Measurements from ENCODE around the gene CSMD2. TPM values are rescaled to one million over a fixed set of nuclear protein-coding genes. Genes with fewer than 3 reads are reported as not detected.

CSMD2 gene
- total RNA-seq, 1 donor from 2014 or later, result 0.52 TPM

- no peak overlapping the region for H3K9ac ChIP-seq (ENCODE audit: low read depth in 1 of 3, low read length in 3 of 3)
- no peak overlapping the region for H3K4me3 ChIP-seq (ENCODE audit: low read length in 3 of 3)
- H3K27ac ChIP-seq (ENCODE audit: low read depth, low read length), result no peak overlapping the region
- no peaks in the 10 kb centered on the region for H3K4me1 ChIP-seq (ENCODE audit: control insufficient read depth in 3 of 3, insufficient read depth in 3 of 3, low read length in 3 of 3)
- H3K9me3 ChIP-seq (ENCODE audit: control insufficient read depth in 3 of 3, low read length in 3 of 3), result no peaks in the 10 kb centered on the region
- peaks cover 0 to 9% (median 8%) of the 10 kb centered on the region in 3 donors for H3K27me3 ChIP-seq (ENCODE audit: control insufficient read depth in 3 of 3, insufficient read depth in 3 of 3, low read length in 3 of 3)
- no peaks in the 10 kb centered on the region for H3K36me3 ChIP-seq (ENCODE audit: control insufficient read depth in 3 of 3, insufficient read depth in 3 of 3, low read length in 3 of 3)
These were observed 32.9 kb downstream of the CSMD2 start for GRCh38 chr1:34132161-34132420.

DNA sequence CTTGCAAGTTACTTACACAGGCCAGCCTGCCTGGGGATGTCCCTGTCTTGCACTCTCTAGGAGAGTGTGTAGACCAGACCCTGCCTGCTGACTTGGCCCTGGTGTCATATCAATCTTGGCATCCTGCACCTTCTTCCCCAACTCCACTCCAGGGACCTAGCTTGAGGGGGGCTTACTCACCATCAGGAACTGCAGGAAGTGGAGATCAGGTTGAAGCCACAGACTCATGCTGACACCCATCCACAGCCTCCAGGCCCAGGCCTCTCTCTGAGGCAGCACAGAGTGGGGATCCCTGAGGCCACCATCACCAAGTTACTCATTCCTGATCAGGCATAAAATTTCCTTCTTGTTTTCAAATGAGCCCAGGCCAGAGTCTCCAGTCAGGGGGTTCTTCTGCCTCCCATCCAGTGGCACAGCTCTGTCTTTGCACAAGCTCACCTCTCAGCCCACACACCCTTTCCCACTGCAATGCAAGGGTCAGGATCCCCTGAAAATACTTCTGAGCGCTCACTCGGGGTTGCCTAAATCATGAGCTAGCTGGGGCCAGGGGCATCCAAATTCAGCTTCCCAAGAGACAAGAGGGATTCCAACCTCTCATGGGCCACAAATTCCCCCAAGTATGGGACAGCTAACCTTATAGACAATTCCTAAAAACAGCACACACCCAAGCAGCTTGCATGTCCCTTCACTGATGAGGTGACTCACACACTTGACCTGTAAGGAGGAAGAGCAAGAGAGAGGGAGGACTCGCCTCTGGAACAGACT lies 33.5 kb downstream of the CSMD2 start:
- Histone ChIP-seq H3K9me3 (ENCODE audit: control insufficient read depth in 3 of 3, low read length in 3 of 3) (no peaks in the 10 kb centered on the region), H3K4me3 (ENCODE audit: low read length in 3 of 3) (no peak overlapping the region), H3K9ac (ENCODE audit: low read depth in 1 of 3, low read length in 3 of 3) (no peak overlapping the region), H3K27ac (ENCODE audit: low read depth, low read length) (no peak overlapping the region), H3K36me3 (ENCODE audit: control insufficient read depth in 3 of 3, insufficient read depth in 3 of 3, low read length in 3 of 3) (no peaks in the 10 kb centered on the region), H3K4me1 (ENCODE audit: control insufficient read depth in 3 of 3, insufficient read depth in 3 of 3, low read length in 3 of 3) (no peaks in the 10 kb centered on the region), H3K27me3 (ENCODE audit: control insufficient read depth in 3 of 3, insufficient read depth in 3 of 3, low read length in 3 of 3) (peaks cover 0 to 13% (median 8%) of the 10 kb centered on the region in 3 donors)

GRCh38 chr1:34130306-34130705 lies 34.7 kb downstream of the CSMD2 start:
- Histone ChIP-seq H3K9ac (ENCODE audit: low read depth in 1 of 3, low read length in 3 of 3) (no peak overlapping the region), H3K4me1 (ENCODE audit: control insufficient read depth in 3 of 3, insufficient read depth in 3 of 3, low read length in 3 of 3) (no peaks in the 10 kb centered on the region), H3K27me3 (ENCODE audit: control insufficient read depth in 3 of 3, insufficient read depth in 3 of 3, low read length in 3 of 3) (peaks cover 0 to 15% (median 8%) of the 10 kb centered on the region in 3 donors), H3K36me3 (ENCODE audit: control insufficient read depth in 3 of 3, insufficient read depth in 3 of 3, low read length in 3 of 3) (no peaks in the 10 kb centered on the region), H3K9me3 (ENCODE audit: control insufficient read depth in 3 of 3, low read length in 3 of 3) (no peaks in the 10 kb centered on the region), H3K4me3 (ENCODE audit: low read length in 3 of 3) (no peak overlapping the region), H3K27ac (ENCODE audit: low read depth, low read length) (no peak overlapping the region)

DNA sequence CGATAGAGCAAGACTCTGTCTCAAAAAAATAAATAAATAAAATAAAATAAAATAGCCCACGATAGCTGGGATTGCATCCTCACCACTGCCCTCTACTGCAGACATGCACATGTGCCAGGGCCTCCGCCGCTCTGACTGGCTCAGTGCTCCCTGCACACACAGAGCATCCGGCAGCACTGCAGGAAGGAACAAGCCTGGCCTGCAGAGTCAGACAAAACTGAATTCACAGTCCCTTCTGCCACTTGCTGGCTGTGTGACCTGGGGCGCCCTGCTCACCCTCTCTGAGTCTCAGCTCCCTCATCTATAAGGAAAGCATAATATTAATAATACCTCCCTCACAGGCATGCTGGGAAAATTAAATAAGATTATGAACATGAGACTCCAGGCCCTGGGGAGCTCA lies 35.4 kb downstream of the CSMD2 start:
- no peaks in the 10 kb centered on the region for H3K9me3 ChIP-seq (ENCODE audit: control insufficient read depth in 3 of 3, low read length in 3 of 3)
- no peaks in the 10 kb centered on the region for H3K4me1 ChIP-seq (ENCODE audit: control insufficient read depth in 3 of 3, insufficient read depth in 3 of 3, low read length in 3 of 3)
- H3K27ac ChIP-seq (ENCODE audit: low read depth, low read length), result no peak overlapping the region
- H3K36me3 ChIP-seq (ENCODE audit: control insufficient read depth in 3 of 3, insufficient read depth in 3 of 3, low read length in 3 of 3), result no peaks in the 10 kb centered on the region
- H3K9ac ChIP-seq (ENCODE audit: low read depth in 1 of 3, low read length in 3 of 3), result no peak overlapping the region
- H3K4me3 ChIP-seq (ENCODE audit: low read length in 3 of 3), result no peak overlapping the region
- H3K27me3 ChIP-seq (ENCODE audit: control insufficient read depth in 3 of 3, insufficient read depth in 3 of 3, low read length in 3 of 3), result peaks cover 0 to 15% (median 8%) of the 10 kb centered on the region in 3 donors

DNA sequence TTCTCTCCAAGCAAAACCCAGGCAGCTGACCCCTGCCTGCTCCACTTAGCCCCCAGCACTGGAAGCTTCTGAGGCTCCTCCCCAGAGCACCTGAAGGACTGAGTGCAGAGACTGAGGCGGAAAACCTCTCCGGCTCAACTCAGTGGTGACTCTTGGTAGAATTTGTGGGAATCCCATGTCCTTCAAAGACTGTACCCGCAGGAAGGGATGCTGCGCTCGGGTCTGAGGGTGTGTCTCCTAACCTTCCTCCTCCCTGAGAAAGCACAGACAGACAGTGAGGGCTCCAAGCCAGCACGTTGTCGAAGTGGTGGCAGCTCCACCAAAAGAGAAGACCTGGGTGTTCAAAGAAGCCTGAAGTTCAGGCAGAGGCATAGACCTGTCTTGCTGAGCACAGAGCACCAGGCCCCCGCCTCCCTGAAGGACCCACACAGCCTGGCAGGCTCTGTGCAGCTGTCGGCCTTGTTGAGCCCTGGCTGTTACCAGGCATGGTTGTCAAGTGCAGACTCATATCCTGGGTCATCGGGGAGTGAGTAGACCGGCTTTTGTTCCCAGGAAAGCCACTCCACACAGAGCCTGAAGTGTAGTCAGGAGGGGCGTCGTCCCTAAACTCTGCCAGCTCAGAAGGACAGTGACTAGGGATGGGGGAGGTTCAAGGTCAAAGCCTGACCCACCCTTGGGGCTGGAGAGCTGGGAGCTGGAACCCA lies 36.7 kb downstream of the CSMD2 start:
- Histone ChIP-seq H3K27me3 (ENCODE audit: control insufficient read depth in 3 of 3, insufficient read depth in 3 of 3, low read length in 3 of 3) (peaks cover 0 to 15% (median 8%) of the 10 kb centered on the region in 3 donors), H3K9ac (ENCODE audit: low read depth in 1 of 3, low read length in 3 of 3) (no peak overlapping the region), H3K4me3 (ENCODE audit: low read length in 3 of 3) (no peak overlapping the region), H3K27ac (ENCODE audit: low read depth, low read length) (no peak overlapping the region), H3K9me3 (ENCODE audit: control insufficient read depth in 3 of 3, low read length in 3 of 3) (no peaks in the 10 kb centered on the region), H3K4me1 (ENCODE audit: control insufficient read depth in 3 of 3, insufficient read depth in 3 of 3, low read length in 3 of 3) (no peaks in the 10 kb centered on the region), H3K36me3 (ENCODE audit: control insufficient read depth in 3 of 3, insufficient read depth in 3 of 3, low read length in 3 of 3) (no peaks in the 10 kb centered on the region)

DNA sequence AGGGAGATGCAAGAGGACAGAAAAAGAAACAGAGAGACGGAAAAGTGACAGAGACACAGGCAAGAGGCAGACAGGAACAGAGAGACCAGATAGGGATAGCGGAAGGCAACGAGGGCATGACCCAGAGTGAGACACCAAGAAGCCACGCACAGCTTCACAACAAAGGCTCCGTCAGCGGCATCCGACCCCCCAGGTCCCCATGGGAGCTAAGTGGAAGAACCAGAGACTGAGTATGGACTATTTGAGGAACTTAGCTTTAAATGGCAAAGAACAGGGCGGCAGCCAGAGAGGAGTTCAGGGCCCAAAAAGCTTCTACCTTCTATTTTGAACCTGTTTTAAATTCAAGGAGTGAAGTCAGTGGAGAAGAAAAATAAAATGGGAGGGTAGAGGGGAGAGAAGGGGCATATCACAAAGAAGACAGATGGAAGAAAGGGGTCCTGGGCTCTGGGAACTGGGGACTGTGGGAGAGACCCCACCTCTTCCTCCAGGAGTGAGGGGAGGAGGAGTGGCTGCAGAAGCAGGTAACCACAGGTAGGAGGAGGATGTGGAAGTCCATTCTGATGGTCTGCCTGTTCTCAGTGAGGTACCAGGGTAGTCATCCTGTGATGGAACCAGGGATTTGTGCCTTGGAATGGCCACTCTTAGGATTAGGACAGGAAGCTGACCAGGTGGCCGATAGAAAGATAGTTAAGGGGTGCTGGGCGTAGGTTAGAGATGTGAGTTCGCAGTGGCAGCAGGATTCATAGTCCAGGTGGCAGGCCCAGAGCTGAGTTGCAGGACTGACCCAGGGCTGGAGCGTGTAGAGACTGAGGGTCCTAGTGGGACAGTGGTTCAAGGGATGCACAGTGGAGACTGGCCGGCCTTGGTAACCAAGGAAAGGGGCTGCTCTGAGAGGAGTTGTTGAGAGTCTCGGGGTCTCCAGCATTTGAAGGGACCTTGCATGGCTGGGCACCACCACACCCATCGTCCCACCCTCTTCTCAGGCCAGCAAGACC lies 37.7 kb downstream of the CSMD2 start:
- no peaks in the 10 kb centered on the region for H3K4me1 ChIP-seq (ENCODE audit: control insufficient read depth in 3 of 3, insufficient read depth in 3 of 3, low read length in 3 of 3)
- H3K4me3 ChIP-seq (ENCODE audit: low read length in 3 of 3), result no peak overlapping the region
- peaks cover 0 to 15% (median 8%) of the 10 kb centered on the region in 3 donors for H3K27me3 ChIP-seq (ENCODE audit: control insufficient read depth in 3 of 3, insufficient read depth in 3 of 3, low read length in 3 of 3)
- no peak overlapping the region for H3K9ac ChIP-seq (ENCODE audit: low read depth in 1 of 3, low read length in 3 of 3)
- H3K36me3 ChIP-seq (ENCODE audit: control insufficient read depth in 3 of 3, insufficient read depth in 3 of 3, low read length in 3 of 3), result no peaks in the 10 kb centered on the region
- no peak overlapping the region for H3K27ac ChIP-seq (ENCODE audit: low read depth, low read length)
- no peaks in the 10 kb centered on the region for H3K9me3 ChIP-seq (ENCODE audit: control insufficient read depth in 3 of 3, low read length in 3 of 3)

DNA sequence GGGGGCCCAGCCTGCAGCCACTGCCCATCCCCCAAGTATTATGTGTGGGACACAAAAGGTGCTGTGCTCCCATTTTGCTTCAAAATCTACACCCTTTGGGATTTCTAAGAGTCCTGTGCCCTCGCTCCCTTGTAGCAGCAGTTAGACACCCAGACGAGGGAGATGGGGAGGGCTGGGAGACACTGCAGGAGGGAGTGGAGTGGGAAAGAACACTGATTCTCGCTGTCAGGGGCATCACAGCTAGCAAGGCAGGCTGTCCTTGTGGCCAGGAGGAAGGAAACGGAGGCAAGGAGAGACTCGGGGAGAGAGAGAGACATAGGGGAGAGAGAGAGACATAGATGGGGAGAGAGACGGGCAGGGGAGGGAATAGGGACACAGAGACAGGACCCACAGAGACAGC lies 38.5 kb downstream of the CSMD2 start:
- Histone ChIP-seq H3K9me3 (ENCODE audit: control insufficient read depth in 3 of 3, low read length in 3 of 3) (no peaks in the 10 kb centered on the region), H3K27ac (ENCODE audit: low read depth, low read length) (no peak overlapping the region), H3K9ac (ENCODE audit: low read depth in 1 of 3, low read length in 3 of 3) (no peak overlapping the region), H3K4me3 (ENCODE audit: low read length in 3 of 3) (no peak overlapping the region), H3K36me3 (ENCODE audit: control insufficient read depth in 3 of 3, insufficient read depth in 3 of 3, low read length in 3 of 3) (no peaks in the 10 kb centered on the region), H3K4me1 (ENCODE audit: control insufficient read depth in 3 of 3, insufficient read depth in 3 of 3, low read length in 3 of 3) (no peaks in the 10 kb centered on the region), H3K27me3 (ENCODE audit: control insufficient read depth in 3 of 3, insufficient read depth in 3 of 3, low read length in 3 of 3) (peaks cover 0 to 15% (median 8%) of the 10 kb centered on the region in 3 donors)

- Histone ChIP-seq H3K4me1 (ENCODE audit: control insufficient read depth in 3 of 3, insufficient read depth in 3 of 3, low read length in 3 of 3) (no peaks in the 10 kb centered on the region), H3K27ac (ENCODE audit: low read depth, low read length) (no peak overlapping the region), H3K4me3 (ENCODE audit: low read length in 3 of 3) (no peak overlapping the region), H3K9me3 (ENCODE audit: control insufficient read depth in 3 of 3, low read length in 3 of 3) (no peaks in the 10 kb centered on the region), H3K36me3 (ENCODE audit: control insufficient read depth in 3 of 3, insufficient read depth in 3 of 3, low read length in 3 of 3) (no peaks in the 10 kb centered on the region), H3K9ac (ENCODE audit: low read depth in 1 of 3, low read length in 3 of 3) (no peak overlapping the region), H3K27me3 (ENCODE audit: control insufficient read depth in 3 of 3, insufficient read depth in 3 of 3, low read length in 3 of 3) (peaks cover 0 to 15% (median 8%) of the 10 kb centered on the region in 3 donors)
These were observed 39.2 kb downstream of the CSMD2 start for GRCh38 chr1:34125721-34126380.

DNA sequence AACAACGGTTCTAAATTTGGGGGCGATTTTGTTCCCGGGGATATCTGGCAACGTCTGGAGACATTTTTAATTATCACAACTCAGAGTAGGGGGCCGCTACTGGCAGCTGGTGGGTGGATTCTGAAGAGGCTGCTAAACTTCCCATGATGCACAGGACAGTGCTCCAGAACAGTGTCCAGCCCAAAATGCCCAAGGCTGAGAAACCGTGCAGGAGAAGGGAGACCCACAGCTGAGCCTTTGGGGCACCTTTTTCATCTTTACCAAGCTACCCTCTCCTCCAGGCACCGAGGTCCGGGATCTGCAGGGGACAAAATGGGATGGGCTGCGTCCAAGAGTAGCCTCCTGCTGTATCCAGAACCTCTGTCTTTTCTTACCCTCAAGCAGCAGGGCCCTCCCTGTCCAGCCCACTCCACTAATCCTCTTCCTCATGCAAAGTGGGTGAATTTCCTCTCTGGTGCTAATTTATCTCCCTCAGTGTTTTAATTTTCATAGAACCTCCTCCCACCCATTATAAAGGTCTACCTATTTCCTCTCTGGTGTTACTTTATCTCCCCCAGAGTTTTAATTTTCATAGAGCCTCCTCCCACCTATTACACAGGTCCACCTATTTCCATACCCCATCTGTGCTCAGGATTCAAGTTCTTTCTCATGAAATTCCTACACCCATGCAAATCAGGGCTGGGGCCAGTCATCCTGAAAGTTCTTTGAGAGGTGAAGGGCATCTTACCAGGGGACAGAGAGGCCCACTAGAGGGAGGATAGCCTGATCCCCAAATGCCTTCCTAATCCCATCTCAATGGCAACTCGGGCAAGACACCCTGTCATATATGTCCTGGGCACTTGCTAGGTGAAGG lies 42.7 kb downstream of the CSMD2 start:
- Histone ChIP-seq H3K9ac (ENCODE audit: low read depth in 1 of 3, low read length in 3 of 3) (no peak overlapping the region), H3K9me3 (ENCODE audit: control insufficient read depth in 3 of 3, low read length in 3 of 3) (peaks cover 0 to 2% (median 0%) of the 10 kb centered on the region in 3 donors), H3K4me1 (ENCODE audit: control insufficient read depth in 3 of 3, insufficient read depth in 3 of 3, low read length in 3 of 3) (no peaks in the 10 kb centered on the region), H3K4me3 (ENCODE audit: low read length in 3 of 3) (no peak overlapping the region), H3K36me3 (ENCODE audit: control insufficient read depth in 3 of 3, insufficient read depth in 3 of 3, low read length in 3 of 3) (no peaks in the 10 kb centered on the region), H3K27ac (ENCODE audit: low read depth, low read length) (no peak overlapping the region), H3K27me3 (ENCODE audit: control insufficient read depth in 3 of 3, insufficient read depth in 3 of 3, low read length in 3 of 3) (peaks cover 0 to 8% (median under 1%) of the 10 kb centered on the region in 3 donors)

Measured in skeletal muscle tissue (tissue), 4 donors.